ENCODE measurements around the gene MICU1. TPM values are rescaled to one million over a fixed set of nuclear protein-coding genes. Genes with fewer than 3 reads are reported as not detected.

Gene MICU1
- total RNA-seq, 4 donors from 2014 or later = 21.9 to 36.2 (median 31.7) TPM

DNA sequence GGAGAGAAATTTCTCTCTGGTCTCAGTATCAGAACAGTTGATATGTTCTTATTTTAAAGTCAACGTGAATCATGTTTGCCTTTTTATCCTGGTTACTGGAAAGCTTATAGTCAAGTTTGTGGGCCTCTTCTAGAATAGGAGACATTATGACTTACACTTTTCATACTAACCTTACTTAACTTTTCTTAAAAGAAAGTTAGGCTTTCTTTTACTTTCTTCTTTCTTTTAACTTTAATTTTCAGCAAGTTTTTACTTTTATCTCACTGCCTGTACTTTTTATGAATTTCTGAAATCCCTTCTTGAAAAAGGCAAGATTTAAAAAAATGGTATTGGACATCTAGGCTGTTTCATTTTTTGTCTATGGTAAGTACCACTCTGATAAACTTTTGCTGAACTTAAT is 195.9 kb downstream of the MICU1 start:
- TF ChIP-seq, protein P1, sequence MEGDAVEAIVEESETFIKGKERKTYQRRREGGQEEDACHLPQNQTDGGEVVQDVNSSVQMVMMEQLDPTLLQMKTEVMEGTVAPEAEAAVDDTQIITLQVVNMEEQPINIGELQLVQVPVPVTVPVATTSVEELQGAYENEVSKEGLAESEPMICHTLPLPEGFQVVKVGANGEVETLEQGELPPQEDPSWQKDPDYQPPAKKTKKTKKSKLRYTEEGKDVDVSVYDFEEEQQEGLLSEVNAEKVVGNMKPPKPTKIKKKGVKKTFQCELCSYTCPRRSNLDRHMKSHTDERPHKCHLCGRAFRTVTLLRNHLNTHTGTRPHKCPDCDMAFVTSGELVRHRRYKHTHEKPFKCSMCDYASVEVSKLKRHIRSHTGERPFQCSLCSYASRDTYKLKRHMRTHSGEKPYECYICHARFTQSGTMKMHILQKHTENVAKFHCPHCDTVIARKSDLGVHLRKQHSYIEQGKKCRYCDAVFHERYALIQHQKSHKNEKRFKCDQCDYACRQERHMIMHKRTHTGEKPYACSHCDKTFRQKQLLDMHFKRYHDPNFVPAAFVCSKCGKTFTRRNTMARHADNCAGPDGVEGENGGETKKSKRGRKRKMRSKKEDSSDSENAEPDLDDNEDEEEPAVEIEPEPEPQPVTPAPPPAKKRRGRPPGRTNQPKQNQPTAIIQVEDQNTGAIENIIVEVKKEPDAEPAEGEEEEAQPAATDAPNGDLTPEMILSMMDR (IDR thresholded peaks at IDR 0.05) = no peak
- DNase-seq (ENCODE audit: low spot score) (no peak), ATAC-seq (ENCODE audit: low FRiP score) (no peak)

DNA sequence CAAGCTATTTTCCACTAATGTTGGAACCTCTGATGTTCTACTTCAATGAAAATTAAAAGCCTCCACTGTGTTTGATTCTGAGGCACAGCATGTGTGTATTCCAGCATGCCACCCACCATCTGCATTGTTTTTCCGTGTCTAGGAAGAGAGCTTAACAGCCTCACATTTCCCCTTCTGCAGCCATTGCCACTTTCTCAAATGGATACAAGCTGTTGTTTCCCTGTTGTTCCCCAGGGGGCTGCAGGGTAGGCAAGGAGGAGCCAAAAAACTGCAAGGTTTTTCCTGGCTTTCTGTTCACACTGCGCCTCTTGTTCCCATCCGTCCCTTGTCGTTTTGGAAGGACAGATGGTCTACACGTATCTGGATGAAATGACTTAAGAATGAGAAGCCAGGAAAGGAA is 198.9 kb downstream of the MICU1 start:
- DNase-seq (ENCODE audit: low spot score) (no peak), ATAC-seq (ENCODE audit: low FRiP score) (no peak)
- TF ChIP-seq, protein P1 (IDR thresholded peaks at IDR 0.05) = no peak

GRCh38 chr10:72425133-72425532 is 200.7 kb downstream of the MICU1 start:
- TF ChIP-seq, protein P1 (IDR thresholded peaks at IDR 0.05) = no peak
- DNase-seq (ENCODE audit: low spot score) = no peak
- no peak for ATAC-seq (ENCODE audit: low FRiP score)

DNA sequence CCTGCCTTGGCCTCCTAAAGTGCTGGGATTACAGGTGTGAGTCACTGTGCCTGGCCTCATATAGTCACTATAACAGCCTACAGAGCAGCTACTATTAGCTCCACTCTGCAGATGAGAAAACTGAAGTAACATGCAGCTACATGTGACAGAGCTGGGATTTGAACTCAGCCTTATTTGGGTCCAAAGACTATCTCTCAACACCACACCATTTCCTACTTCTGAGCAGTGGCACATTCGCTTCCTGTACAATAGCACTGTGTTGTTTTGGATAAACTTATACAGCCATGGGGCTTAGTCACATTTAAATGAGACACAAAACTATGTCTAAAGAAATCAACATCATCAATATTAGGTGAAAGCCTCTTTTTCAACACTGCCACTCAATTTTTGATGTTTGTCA is 201.3 kb downstream of the MICU1 start:
- ATAC-seq (ENCODE audit: low FRiP score) (no peak), DNase-seq (ENCODE audit: low spot score) (no peak)
- TF ChIP-seq, protein P1 (IDR thresholded peaks at IDR 0.05) = no peak

DNA sequence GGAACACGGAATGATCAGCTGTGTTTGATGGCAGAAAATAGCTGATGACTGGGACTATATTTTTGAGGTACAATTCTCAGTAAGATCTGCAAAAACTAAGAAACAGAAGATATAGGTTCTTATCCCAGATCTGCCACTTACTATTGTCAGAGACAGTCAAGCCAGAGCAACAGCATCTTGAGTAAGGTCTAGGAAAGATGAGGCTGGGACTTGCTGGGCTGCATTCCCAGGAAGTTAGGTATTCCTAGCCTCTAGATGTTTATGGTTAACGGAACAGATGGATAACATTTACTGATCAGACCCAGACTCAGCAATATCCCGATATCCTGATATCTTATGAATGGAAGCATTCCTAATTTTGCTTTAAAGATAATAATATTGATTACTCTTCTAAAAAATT is 202.5 kb downstream of the MICU1 start:
- TF ChIP-seq, protein P1 (IDR thresholded peaks at IDR 0.05) = no peak
- ATAC-seq (ENCODE audit: low FRiP score) (no peak), DNase-seq (ENCODE audit: low spot score) (no peak)

DNA sequence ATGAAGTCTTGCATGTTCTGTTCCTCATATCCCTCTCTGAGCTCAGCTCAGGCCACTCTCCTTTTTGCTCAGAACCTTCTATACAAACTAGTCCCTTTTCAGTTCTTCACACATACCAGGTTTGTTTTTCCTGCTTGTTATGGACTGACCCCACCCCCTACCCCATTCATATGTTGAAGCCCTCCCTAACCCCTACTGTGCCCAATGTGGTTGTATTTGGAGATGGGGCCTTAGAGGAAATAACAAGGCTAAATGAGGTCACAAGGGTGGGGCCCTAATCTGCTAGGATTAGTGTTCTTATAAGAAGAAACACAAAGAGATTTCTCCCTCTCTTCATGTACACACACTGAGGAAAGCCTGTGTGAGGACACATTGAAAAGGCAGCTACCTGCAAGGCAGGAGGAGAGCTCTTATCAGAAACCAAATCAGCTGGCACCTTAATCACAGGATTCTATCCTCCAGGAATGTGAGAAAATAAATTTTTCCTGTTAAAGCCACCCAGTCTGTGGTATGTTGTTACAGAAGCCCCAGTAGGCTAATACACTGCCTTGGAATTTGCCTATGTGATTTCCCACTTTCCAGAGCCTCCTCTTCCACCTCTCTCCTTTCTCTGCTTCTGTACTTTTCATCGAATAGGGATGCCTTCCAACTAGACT is 203.9 kb downstream of the MICU1 start:
- no peak for DNase-seq (ENCODE audit: low spot score)
- TF ChIP-seq, protein P1 (IDR thresholded peaks at IDR 0.05) = no peak
- ATAC-seq (ENCODE audit: low FRiP score) = no peak

DNA sequence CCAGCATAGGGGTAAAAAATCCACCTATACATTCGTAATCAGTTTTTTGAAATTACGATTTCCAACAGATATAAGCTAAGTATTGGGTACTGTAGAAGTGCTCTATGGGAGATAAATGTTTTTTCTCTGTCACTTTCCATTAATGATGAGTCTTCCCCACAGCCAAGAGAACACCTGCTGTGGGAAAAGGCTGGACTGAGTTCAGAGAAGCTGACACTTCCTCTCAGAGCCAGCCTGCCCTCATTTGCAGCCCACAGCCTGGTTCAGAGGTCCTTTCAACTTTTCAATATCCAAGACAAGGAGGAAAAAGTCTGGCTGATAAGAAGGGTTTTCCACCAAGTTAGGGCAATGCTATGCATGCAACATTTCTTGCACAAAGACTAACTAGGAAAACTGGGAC is 206.6 kb downstream of the MICU1 start:
- no peak for ATAC-seq (ENCODE audit: low FRiP score)
- DNase-seq (ENCODE audit: low spot score) = no peak
- TF ChIP-seq, protein P1 (IDR thresholded peaks at IDR 0.05) = no peak
